ENCODE measurements around the gene C20orf141.

The C20orf141 gene

DNA sequence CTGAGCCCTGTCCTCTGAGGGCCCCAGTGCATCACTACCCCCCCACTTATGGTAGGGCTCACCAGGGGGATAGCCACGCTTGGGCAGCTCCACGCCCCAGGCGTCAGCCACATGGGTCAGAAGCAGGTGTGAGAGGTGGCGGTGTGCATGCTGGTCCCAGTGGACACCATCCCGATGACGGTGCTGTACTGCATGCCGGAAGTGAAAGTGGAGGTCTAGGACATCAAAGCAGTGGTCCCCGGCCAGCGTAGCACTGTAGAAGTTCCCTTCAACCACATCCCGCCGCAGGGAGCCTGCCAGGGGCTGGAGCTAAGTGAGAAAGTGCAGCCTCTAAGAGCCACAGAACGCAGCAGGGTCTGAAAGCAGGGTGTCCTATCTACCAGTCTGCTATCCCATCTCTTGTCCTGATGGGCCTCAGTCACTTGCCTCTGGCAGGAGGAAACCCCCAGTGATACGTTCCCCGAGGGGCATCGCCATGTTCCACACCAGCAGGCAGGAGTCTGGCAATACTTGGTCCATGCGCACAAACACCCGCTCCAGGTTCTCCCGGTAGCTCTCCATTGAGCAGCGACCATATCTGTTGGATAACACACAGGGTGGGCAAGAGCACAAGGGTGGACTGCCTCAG, 23.5 kb downstream of the C20orf141 start:
- Histone ChIP-seq H3K4me3 (ENCODE audit: low read depth in 1 of 2, low read length in 1 of 2) (no peak overlapping the region), H3K27me3 (no peaks in the 10 kb centered on the region), H3K36me3 (no peaks in the 10 kb centered on the region), H3K9me3 (no peaks in the 10 kb centered on the region), H3K4me1 (ENCODE audit: control insufficient read depth in 1 of 2, insufficient read depth in 1 of 2, low read depth in 1 of 2, low read length in 1 of 2) (peaks cover 18 to 20% of the 10 kb centered on the region in 2 experiments), H3K27ac (no peak overlapping the region)
- TF ChIP-seq, protein P1, sequence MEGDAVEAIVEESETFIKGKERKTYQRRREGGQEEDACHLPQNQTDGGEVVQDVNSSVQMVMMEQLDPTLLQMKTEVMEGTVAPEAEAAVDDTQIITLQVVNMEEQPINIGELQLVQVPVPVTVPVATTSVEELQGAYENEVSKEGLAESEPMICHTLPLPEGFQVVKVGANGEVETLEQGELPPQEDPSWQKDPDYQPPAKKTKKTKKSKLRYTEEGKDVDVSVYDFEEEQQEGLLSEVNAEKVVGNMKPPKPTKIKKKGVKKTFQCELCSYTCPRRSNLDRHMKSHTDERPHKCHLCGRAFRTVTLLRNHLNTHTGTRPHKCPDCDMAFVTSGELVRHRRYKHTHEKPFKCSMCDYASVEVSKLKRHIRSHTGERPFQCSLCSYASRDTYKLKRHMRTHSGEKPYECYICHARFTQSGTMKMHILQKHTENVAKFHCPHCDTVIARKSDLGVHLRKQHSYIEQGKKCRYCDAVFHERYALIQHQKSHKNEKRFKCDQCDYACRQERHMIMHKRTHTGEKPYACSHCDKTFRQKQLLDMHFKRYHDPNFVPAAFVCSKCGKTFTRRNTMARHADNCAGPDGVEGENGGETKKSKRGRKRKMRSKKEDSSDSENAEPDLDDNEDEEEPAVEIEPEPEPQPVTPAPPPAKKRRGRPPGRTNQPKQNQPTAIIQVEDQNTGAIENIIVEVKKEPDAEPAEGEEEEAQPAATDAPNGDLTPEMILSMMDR (IDR thresholded peaks at IDR 0.05) = no peak

DNA sequence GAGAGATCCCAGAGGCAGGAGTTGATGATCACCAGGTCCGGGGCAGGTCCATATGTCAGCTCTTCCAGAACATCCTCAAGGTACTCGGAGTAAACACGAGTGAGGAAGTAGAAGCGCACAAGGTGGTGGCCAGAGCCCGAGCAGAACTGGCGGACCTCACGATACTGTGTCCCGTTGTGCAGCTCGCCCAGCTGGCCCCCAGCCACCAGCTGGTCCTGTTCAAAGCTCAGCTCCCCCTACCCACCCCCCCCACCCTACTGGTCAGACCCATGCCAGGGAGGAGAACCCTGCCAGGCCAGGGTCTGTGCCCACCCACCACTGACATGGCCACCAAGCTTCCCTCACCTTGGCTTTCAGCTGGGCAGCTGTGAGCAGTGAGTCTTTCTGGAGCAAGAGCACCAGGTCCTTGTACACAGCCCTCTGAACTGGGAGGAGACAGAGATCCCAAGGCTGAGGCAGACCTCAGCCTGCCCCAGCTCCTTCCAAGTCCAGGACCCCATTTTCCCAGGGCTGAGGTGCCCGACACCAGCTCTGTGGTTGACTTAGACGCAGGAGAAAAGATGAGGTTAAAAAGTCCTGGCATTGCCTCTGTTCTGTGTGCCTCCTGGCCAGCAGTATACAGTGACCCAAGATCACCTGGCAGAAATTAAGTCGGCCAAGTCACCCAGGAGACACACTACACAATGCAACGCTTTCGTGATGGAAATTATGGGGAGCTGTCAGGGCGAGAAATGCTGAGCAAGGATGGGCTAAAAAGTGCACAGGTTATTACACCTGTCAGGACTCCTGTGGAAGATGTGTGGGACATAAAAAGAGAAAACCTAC, 24.3 kb downstream of the C20orf141 start:
- Histone ChIP-seq H3K9me3 (no peaks in the 10 kb centered on the region), H3K4me1 (ENCODE audit: control insufficient read depth in 1 of 2, insufficient read depth in 1 of 2, low read depth in 1 of 2, low read length in 1 of 2) (peaks cover 18 to 20% of the 10 kb centered on the region in 2 experiments), H3K27me3 (no peaks in the 10 kb centered on the region), H3K36me3 (no peaks in the 10 kb centered on the region), H3K27ac (peak overlapping the region; percentile 87), H3K4me3 (ENCODE audit: low read depth in 1 of 2, low read length in 1 of 2) (peak overlapping the region in 1 of 2 experiments; percentile 96)
- TF ChIP-seq, protein P1 (IDR thresholded peaks at IDR 0.05) = no peak

DNA sequence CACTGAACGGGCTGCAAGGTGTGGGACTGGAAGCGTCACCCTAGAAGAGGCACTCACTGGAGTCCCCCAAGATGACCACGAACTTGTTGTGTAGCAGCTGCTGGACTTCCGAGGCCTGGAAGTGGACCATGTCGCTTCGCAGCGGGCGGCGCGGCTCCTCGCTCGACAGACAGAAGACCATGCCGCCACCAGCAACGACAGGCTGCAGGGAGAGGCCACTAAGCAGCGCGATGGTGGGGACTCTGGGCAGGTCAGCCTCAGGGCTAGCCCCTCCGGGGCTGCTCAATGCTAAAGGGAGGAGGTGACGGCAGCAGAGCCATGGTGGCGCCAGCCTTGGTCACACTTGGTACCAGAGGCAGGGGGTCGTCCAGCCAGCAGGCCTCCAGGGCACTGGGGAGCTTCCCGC, 24.9 kb downstream of the C20orf141 start:
- TF ChIP-seq, protein P1 (IDR thresholded peaks at IDR 0.05) = no peak
- H3K27ac ChIP-seq = peak overlapping the region; percentile 87
- H3K4me1 ChIP-seq (ENCODE audit: control insufficient read depth in 1 of 2, insufficient read depth in 1 of 2, low read depth in 1 of 2, low read length in 1 of 2) = peaks cover 18 to 20% of the 10 kb centered on the region in 2 experiments
- H3K4me3 ChIP-seq (ENCODE audit: low read depth in 1 of 2, low read length in 1 of 2) = peak overlapping the region; percentile 96 to 100
- H3K9me3 ChIP-seq = no peaks in the 10 kb centered on the region
- no peaks in the 10 kb centered on the region for H3K27me3 ChIP-seq
- H3K36me3 ChIP-seq = no peaks in the 10 kb centered on the region

DNA sequence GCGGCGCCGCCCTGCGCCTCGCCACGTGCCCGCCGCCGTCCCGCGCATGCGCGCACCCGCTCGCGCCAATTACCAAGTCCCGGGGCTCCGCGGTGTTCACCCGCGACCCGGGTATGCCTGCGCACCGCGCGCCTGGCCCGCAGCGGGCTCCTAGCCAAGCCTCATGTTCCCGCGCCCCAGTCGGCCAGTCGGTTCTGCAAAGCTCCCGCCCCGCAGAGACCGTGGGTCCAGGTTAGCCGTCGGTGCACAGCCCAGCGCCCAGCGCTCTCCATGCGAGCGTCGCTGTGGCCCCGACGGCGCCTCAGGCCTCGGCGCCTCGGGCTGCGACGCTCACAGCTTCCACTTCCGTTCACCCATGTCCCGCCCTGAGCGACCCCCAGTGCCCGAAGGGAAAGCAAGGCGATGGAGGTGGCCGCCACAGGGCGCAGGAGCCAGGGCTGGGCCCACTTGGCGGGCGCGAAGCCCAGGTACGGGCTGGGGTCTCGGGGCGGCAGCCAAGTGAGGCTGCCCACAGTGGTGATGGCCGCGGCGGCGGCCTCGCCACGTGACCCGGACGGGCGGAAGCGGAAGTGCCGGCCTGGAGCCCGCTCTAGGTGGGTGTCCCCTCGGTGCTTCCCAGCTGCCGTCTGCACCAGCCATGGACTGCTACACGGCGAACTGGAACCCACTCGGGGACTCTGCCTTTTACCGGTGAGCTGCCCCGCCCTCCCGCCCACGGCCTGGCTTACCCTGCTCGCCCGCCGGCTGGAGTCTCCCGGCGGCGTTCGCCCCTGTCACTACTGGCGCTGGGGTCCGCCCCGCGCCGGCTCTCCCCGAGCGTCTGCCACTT, 25.6 kb downstream of the C20orf141 start, which contains the start of the genes PCED1A and VPS16:
PCED1A (minus strand) TSS at position 518 of the 829 bp plus-strand sequence. CDS start 743 bp downstream, outside the sequence.
VPS16 (plus strand) TSS at position 608 of the 829 bp plus-strand sequence; CDS start at position 638, 30 bp downstream.
- H3K4me3 ChIP-seq (ENCODE audit: low read depth in 1 of 2, low read length in 1 of 2) = peak within 1 kb of the TSS; percentile 96 to 100
- peaks cover 18 to 20% of the 10 kb centered on the region in 2 experiments for H3K4me1 ChIP-seq (ENCODE audit: control insufficient read depth in 1 of 2, insufficient read depth in 1 of 2, low read depth in 1 of 2, low read length in 1 of 2)
- no peaks in the 10 kb centered on the region for H3K27me3 ChIP-seq
- no peaks in the 10 kb centered on the region for H3K9me3 ChIP-seq
- TF ChIP-seq, protein P1 (IDR thresholded peaks at IDR 0.05) = peak; percentile 16
- no peaks in the 10 kb centered on the region for H3K36me3 ChIP-seq
- peak within 1 kb of the TSS; percentile 87 for H3K27ac ChIP-seq

DNA sequence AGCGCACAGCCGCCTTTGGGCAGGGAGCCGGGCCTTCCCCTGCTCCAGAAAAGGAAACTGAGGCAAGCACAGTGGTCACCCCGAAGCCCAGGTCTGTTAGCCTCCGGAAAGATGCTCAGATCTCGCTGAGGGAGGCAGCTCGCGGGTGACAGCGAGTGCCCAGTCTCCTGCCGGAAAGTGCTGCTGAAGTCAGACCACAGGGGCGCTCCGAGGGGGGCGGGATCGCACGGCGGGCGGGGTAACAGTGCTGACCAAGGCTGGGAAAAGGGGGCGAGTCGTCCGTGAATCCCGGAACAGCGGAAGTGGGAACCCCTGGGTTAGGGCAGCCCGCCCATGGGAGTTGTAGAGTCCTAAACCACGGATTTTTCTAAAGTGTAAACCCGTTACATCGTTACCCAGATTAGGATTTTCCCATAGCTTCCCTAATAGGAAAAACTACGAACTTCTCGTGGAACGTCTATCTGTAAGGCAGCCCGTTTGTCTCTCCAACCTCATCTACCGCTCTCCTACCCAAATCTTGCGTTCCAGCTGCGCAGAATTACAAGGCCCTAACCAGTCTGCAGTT, 26.3 kb downstream of the C20orf141 start:
- Histone ChIP-seq H3K4me3 (ENCODE audit: low read depth in 1 of 2, low read length in 1 of 2) (peak overlapping the region; percentile 96 to 100), H3K27me3 (no peaks in the 10 kb centered on the region), H3K9me3 (no peaks in the 10 kb centered on the region), H3K36me3 (no peaks in the 10 kb centered on the region), H3K27ac (peak overlapping the region; percentile 87), H3K4me1 (ENCODE audit: control insufficient read depth in 1 of 2, insufficient read depth in 1 of 2, low read depth in 1 of 2, low read length in 1 of 2) (peaks cover 18 to 20% of the 10 kb centered on the region in 2 experiments)
- TF ChIP-seq, protein P1 (IDR thresholded peaks at IDR 0.05) = no peak
